Measurements from ENCODE around the gene RIOK1.

GRCh38 chr6:7389162-7389450, 502 bp upstream of the RIOK1 start:
- TF ChIP-seq TSHZ2 (CRISPR knock-in tag; IDR thresholded peaks at IDR 0.05): no peak
- no peak for TF ChIP-seq TCF4 (CRISPR knock-in tag; IDR thresholded peaks at IDR 0.05; ENCODE audit: borderline replicate concordance)
- TF ChIP-seq CSDC2 (CRISPR knock-in tag; IDR thresholded peaks at IDR 0.05): no peak
- TF ChIP-seq PATZ1 (CRISPR knock-in tag; IDR thresholded peaks at IDR 0.05; ENCODE audit: borderline replicate concordance): no peak
- TF ChIP-seq CSRNP3 (CRISPR knock-in tag; IDR thresholded peaks at IDR 0.05): no peak
- no peak for TF ChIP-seq ARNTL (CRISPR knock-in tag; IDR thresholded peaks at IDR 0.05; ENCODE audit: borderline replicate concordance, low read depth)
- TF ChIP-seq OSR1 (CRISPR knock-in tag; IDR thresholded peaks at IDR 0.05): no peak
- TF ChIP-seq RARB (CRISPR knock-in tag; IDR thresholded peaks at IDR 0.05): no peak
- no peak for TF ChIP-seq SNAI2 (CRISPR knock-in tag; IDR thresholded peaks at IDR 0.05)
- TF ChIP-seq ESRRG (CRISPR knock-in tag; IDR thresholded peaks at IDR 0.05): no peak
- TF ChIP-seq BACH2 (CRISPR knock-in tag; IDR thresholded peaks at IDR 0.05; ENCODE audit: borderline replicate concordance): no peak
- no peak for TF ChIP-seq ZNF70 (CRISPR knock-in tag; IDR thresholded peaks at IDR 0.05)
- TF ChIP-seq ZNF565 (CRISPR knock-in tag; conservative IDR thresholded peaks at IDR 0.05; ENCODE audit: low read depth): no peak
- TF ChIP-seq ZNF8 (CRISPR knock-in tag; IDR thresholded peaks at IDR 0.05): no peak
